OCI-LY7 (cell line): ENCODE data around the gene SPRED2. TPM values are rescaled to one million over a fixed set of nuclear protein-coding genes. Genes with fewer than 3 reads are reported as not detected.

Experiments
- BruUV-seq: library from RNA; stranded (reverse); fragments of 400-500 nt; replicated peaks from 2 replicates; lab custom pipeline; 2021; lab: Mats Ljungman, UMichigan
- CTCF ChIA-PET: fragments of 300-600 bp; sonication (Branson Sonifier 250); formaldehyde crosslinking; loops from one replicate; lab custom pipeline; 2022; ENCODE audit warnings: antibody characterized with exemption; ENCODE audit not compliant: unreplicated experiment; lab: Charles Lee
- POLR2A ChIA-PET: fragments of 300-600 bp; sonication (Branson Sonifier 250); formaldehyde crosslinking; loops from one replicate; lab custom pipeline; 2022; ENCODE audit warnings: antibody characterized with exemption; lab: Charles Lee
- DNase-seq: peaks from one replicate; pipeline ENCODE4 v3.0.0-alpha.2; 2015; ENCODE audit warnings: low spot score
- H2AFZ ChIP-seq: fragments of 200-600 bp; sonication (generic), shearing (Covaris generic); 2 replicates; pipeline ENCODE4 v1.6.1; 2014; ENCODE audit warnings: mild to moderate bottlenecking, antibody characterized with exemption, low read length, moderate library complexity
- H3K27ac ChIP-seq: fragments of 200-600 bp; sonication (generic); 2 replicates; pipeline ENCODE4 v1.5.1; 2014; ENCODE audit warnings: mixed run types, low read depth, mild to moderate bottlenecking, moderate library complexity, low read length, inconsistent platforms; ENCODE audit not compliant: poor library complexity, severe bottlenecking
- H3K36me3 ChIP-seq: fragments of 200-600 bp; sonication (generic); 2 replicates; pipeline ENCODE4 v1.6.1; 2014; ENCODE audit warnings: mild to moderate bottlenecking, antibody characterized with exemption, low read length, moderate library complexity, mixed read lengths; ENCODE audit not compliant: insufficient read depth
- H3K4me1 ChIP-seq: fragments of 200-600 bp; sonication (generic); 2 replicates; pipeline ENCODE4 v1.5.1; 2014; ENCODE audit warnings: mild to moderate bottlenecking, low read length; ENCODE audit not compliant: insufficient read depth, poor library complexity, severe bottlenecking
- H3K4me2 ChIP-seq: fragments of 200-600 bp; sonication (generic); 2 replicates; pipeline ENCODE4 v1.6.1; 2014; ENCODE audit warnings: mild to moderate bottlenecking, low read length
- H3K4me3 ChIP-seq: fragments of 200-600 bp; sonication (generic); 2 replicates; pipeline ENCODE4 v1.5.1; 2014; ENCODE audit warnings: mild to moderate bottlenecking, low read depth, low read length; ENCODE audit not compliant: poor library complexity, severe bottlenecking
- H3K79me2 ChIP-seq: fragments of 200-600 bp; sonication (generic); 2 replicates; pipeline ENCODE4 v1.6.1; 2016; ENCODE audit warnings: low read depth, mild to moderate bottlenecking, low read length, moderate library complexity, mixed read lengths; ENCODE audit not compliant: insufficient read depth
- H3K9me2 ChIP-seq: fragments of 200-600 bp; sonication (generic); 2 replicates; pipeline ENCODE4 v1.6.1; 2016; ENCODE audit warnings: mild to moderate bottlenecking, low read length, mixed read lengths; ENCODE audit not compliant: insufficient read depth
- H3K9me3 ChIP-seq: fragments of 200-600 bp; sonication (generic); 2 replicates; pipeline ENCODE4 v1.6.1; 2014; ENCODE audit warnings: mild to moderate bottlenecking, mixed run types, low read length, mixed read lengths
- H4K20me1 ChIP-seq: fragments of 200-600 bp; sonication (generic); 2 replicates; pipeline ENCODE4 v1.6.1; 2014; ENCODE audit warnings: mild to moderate bottlenecking, antibody characterized with exemption, low read length, moderate library complexity, mixed read lengths; ENCODE audit not compliant: insufficient read depth
- CTCF ChIP-seq: fragments of 200-600 bp; sonication (generic); conservative IDR thresholded peaks from 2 replicates; pipeline ENCODE4 v1.5.1; 2014; ENCODE audit warnings: mild to moderate bottlenecking, antibody characterized with exemption, low read length, moderate library complexity, mixed read lengths
- EZH2phosphoT487 ChIP-seq: fragments of 200-600 bp; sonication (generic); IDR thresholded peaks from 2 replicates; pipeline ENCODE4 v1.6.1; 2018; ENCODE audit warnings: low read depth, borderline replicate concordance, mild to moderate bottlenecking, mixed run types, antibody characterized with exemption, low read length, moderate library complexity, mixed read lengths
- intact Hi-C: fragments of 100-400 bp; cut with micrococcal nuclease; formaldehyde crosslinking; loops from one replicate; pipeline ENCODE4 v1.10.0; 2022; ENCODE audit not compliant: unreplicated experiment
- total RNA-seq, 2 experiments: library from RNA; depleted of rRNA in 1 of 2; stranded (reverse); fragments of >200 nt in 1 of 2; shearing (Covaris generic) in 1 of 2; gene quantifications; 2 replicates each; pipeline ENCODE4 v1.2.3, GENCODE V29; 2014 to 2022

SPRED2 gene
- total RNA-seq, 2 experiments from 2014 or later, result 8.0 to 49.1 TPM

GRCh38 chr2:65409045-65409444 is 23.4 kb downstream of the SPRED2 start:
- ChIA-PET CTCF (interaction anchor here (1.5 to 2.1 kb wide), 3 partner anchors 8 to 26 kb away, joined by 4 to 12 read pairs (median 5); no protein-coding TSS in a partner anchor), POLR2A (interaction anchor here (0.7 to 5.1 kb wide), 12 partner anchors 8 to 1817 kb away, joined by 3 to 45 read pairs (median 8); no protein-coding TSS in a partner anchor)
- Histone ChIP-seq H3K9me3 (no peaks in the 10 kb centered on the region), H3K4me1 (peaks cover 98% of the 10 kb centered on the region), H3K27ac (peak overlapping the region; percentile 68), H3K79me2 (peaks cover 75% of the 10 kb centered on the region), H2AFZ (no peak overlapping the region), H3K36me3 (no peaks in the 10 kb centered on the region), H3K4me3 (peak overlapping the region; percentile 0), H3K9me2 (no peaks in the 10 kb centered on the region), H3K4me2 (peak overlapping the region; percentile 68), H4K20me1 (0 out of 2 replicates have a peak, but pooled peaks cover 12% of the 10 kb centered on the region)
- intact Hi-C loops, result no loop called here
- BruUV-seq, result no TSS peak
- DNase-seq, result no peak
- TF ChIP-seq CTCF (peak; percentile 40; the same call in 1 of the 2 replicates), EZH2phosphoT487 (no peak)

GRCh38 chr2:65407240-65407639 is 25.2 kb downstream of the SPRED2 start:
- peaks cover 98% of the 10 kb centered on the region for H3K4me1 ChIP-seq
- H3K4me2 ChIP-seq, result peak overlapping the region; percentile 68
- H2AFZ ChIP-seq, result no peak overlapping the region
- no peaks in the 10 kb centered on the region for H3K9me3 ChIP-seq
- intact Hi-C loops, result no loop called here
- POLR2A ChIA-PET, result interaction anchor here (0.6 to 5.1 kb wide), 20 partner anchors 10 to 340 kb away, joined by 3 to 45 read pairs (median 5); no protein-coding TSS in a partner anchor
- TF ChIP-seq CTCF (no peak), EZH2phosphoT487 (no peak)
- DNase-seq, result no peak
- no peaks in the 10 kb centered on the region for H3K9me2 ChIP-seq
- peaks cover 74% of the 10 kb centered on the region for H3K79me2 ChIP-seq
- peak overlapping the region; percentile 68 for H3K27ac ChIP-seq
- peak overlapping the region; percentile 32 for H3K4me3 ChIP-seq
- H3K36me3 ChIP-seq, result no peaks in the 10 kb centered on the region
- BruUV-seq, result no TSS peak
- CTCF ChIA-PET, result interaction anchor here (1.0 to 2.1 kb wide), 5 partner anchors 10 to 351 kb away, joined by 4 to 12 read pairs (median 6); partner anchors contain the start of gene CEP68
- H4K20me1 ChIP-seq, result 0 out of 2 replicates have a peak, but pooled peaks cover 6% of the 10 kb centered on the region
